Body of pancreas (tissue), 4 donors: Measurements from ENCODE around the gene PTPRQ. TPM values are rescaled to one million over a fixed set of nuclear protein-coding genes. Genes with fewer than 3 reads are reported as not detected.

ENCODE experiments used
- ATAC-seq: fragments of 150-250 bp; one replicate; pipeline ENCODE4 v1.9.1; 2016
- DNase-seq, 4 donors: peaks; one replicate each; pipeline ENCODE4 v3.0.0-alpha.2; 2019
- H3K27ac ChIP-seq, 4 donors: fragments of 200-600 bp; sonication (generic); 1 replicate in 3 of 4; 2 replicates in 1 of 4; pipeline versions ENCODE4 v1.5.1 to v1.6.1; 2016 to 2019; ENCODE audit warnings: mild to moderate bottlenecking in 1 of 4, mixed read lengths in 1 of 4, moderate library complexity in 1 of 4
- H3K27me3 ChIP-seq, 2 donors: fragments of 200-600 bp; sonication (generic); one replicate each; pipeline ENCODE4 v1.6.0; 2016; ENCODE audit warnings: mild to moderate bottlenecking in 1 of 2
- H3K36me3 ChIP-seq, 2 donors: fragments of 200-600 bp; sonication (generic); replicated peaks in 1 of 2; 2 replicates each; pipeline ENCODE4 v1.5.1; 2016; ENCODE audit warnings: low read depth in 2 of 2; ENCODE audit not compliant: insufficient read depth in 1 of 2
- H3K4me1 ChIP-seq: fragments of 200-600 bp; sonication (generic); one replicate; pipeline ENCODE4 v1.6.0; 2016
- H3K4me3 ChIP-seq, 2 donors: fragments of 200-600 bp; sonication (generic); 1 replicate in 1 of 2; 2 replicates in 1 of 2; pipeline ENCODE4 v1.5.1; 2016 to 2019
- H3K9me3 ChIP-seq, 3 donors: fragments of 200-600 bp; sonication (generic); 1 replicate in 2 of 3; 2 replicates in 1 of 3; pipeline ENCODE4 v1.5.1; 2016
- CTCF ChIP-seq, 7 experiments: fragments of 450-650 bp in 4 of 7; fragments of 200-600 bp in 3 of 7; sonication (generic) in 3 of 7; IDR thresholded peaks; one replicate each; pipeline ENCODE4 v1.5.1; 2016 to 2019; ENCODE audit warnings: antibody characterized with exemption in 7 of 7
- POLR2A ChIP-seq, 3 donors: fragments of 450-650 bp; IDR thresholded peaks; one replicate each; pipeline ENCODE4 v1.6.1; 2016; ENCODE audit warnings: antibody characterized with exemption in 3 of 3, mild to moderate bottlenecking in 2 of 3
- WGBS, 2 donors: methylation state at CpG; one replicate each; pipeline ENCODE4 v1.1.5; 2017; 5-methylcytosine and 5-hydroxymethylcytosine counted together
- intact Hi-C: fragments of 100-400 bp; cut with DNase I; formaldehyde crosslinking; loops from one replicate; pipeline ENCODE4 v1.15.1; 2023
- total RNA-seq, 2 donors: library from RNA; depleted of rRNA; stranded (reverse); fragments of >200 nt; gene quantifications; one replicate each; pipeline ENCODE4 v1.1.0, GENCODE V29; 2016

PTPRQ gene
- total RNA-seq, 2 donors from 2014 or later = 0.52 to 0.66 TPM

- Histone ChIP-seq H3K27ac (no peak overlapping the region), H3K27me3 (peaks cover 0 to 5% of the 10 kb centered on the region in 2 donors), H3K9me3 (no peaks in the 10 kb centered on the region), H3K4me1 (peaks cover 11% of the 10 kb centered on the region), H3K4me3 (no peak overlapping the region), H3K36me3 (no peaks in the 10 kb centered on the region)
- 13 to 30% methylated on average over 10 of the region's 10 CpGs for WGBS, 2 donors
- DNase-seq (no peak), ATAC-seq (no peak)
- TF ChIP-seq POLR2A (IDR thresholded peaks at IDR 0.05) = no peak
- no peak for TF ChIP-seq CTCF (IDR thresholded peaks at IDR 0.05)
- intact Hi-C loops = no loop called here
These were observed 271.7 kb downstream of the PTPRQ start for GRCh38 chr12:80715713-80716249.

DNA sequence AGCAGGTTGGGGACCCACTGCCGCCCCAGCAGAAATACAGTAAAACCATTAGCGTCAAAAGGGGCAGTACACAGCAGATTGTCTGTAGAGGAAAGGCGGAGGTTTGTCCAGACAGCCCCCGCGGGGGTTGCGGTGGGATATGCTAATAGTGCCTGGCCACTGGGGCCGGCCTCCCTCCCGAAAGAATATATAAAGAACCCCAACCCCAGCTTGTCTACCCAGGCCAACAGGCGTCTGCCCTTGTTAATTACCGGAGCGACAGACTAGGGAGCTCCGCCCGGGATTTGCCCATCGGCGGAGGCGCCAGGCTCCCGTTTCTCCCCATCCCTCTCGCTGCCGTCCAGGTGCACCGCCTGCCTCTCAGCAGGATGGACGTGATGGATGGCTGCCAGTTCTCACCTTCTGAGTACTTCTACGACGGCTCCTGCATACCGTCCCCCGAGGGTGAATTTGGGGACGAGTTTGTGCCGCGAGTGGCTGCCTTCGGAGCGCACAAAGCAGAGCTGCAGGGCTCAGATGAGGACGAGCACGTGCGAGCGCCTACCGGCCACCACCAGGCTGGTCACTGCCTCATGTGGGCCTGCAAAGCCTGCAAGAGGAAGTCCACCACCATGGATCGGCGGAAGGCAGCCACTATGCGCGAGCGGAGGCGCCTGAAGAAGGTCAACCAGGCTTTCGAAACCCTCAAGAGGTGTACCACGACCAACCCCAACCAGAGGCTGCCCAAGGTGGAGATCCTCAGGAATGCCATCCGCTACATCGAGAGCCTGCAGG, 272.8 kb downstream of the PTPRQ start, which contains the start of gene MYF5:
Gene MYF5 (plus strand): TSS at position 217 of the 774 bp plus-strand sequence. CDS start 152 bp downstream, at position 369.
- ATAC-seq (no peak), DNase-seq (no peak)
- peaks cover 0 to 5% of the 10 kb centered on the region in 2 donors for H3K27me3 ChIP-seq
- WGBS, 2 donors = 19 to 23% methylated on average over 22 to 45 of the region's 45 CpGs
- H3K4me1 ChIP-seq = peaks cover 12% of the 10 kb centered on the region
- TF ChIP-seq CTCF (IDR thresholded peaks at IDR 0.05) (no peak), POLR2A (IDR thresholded peaks at IDR 0.05) (no peak)
- no peaks in the 10 kb centered on the region for H3K36me3 ChIP-seq
- H3K27ac ChIP-seq = no peak within 1 kb of the TSS
- H3K4me3 ChIP-seq = no peak within 1 kb of the TSS
- intact Hi-C loops = no loop called here
- H3K9me3 ChIP-seq = no peaks in the 10 kb centered on the region

- H3K36me3 ChIP-seq = no peaks in the 10 kb centered on the region
- H3K27me3 ChIP-seq = peaks cover 0 to 5% of the 10 kb centered on the region in 2 donors
- H3K4me1 ChIP-seq = peaks cover 21% of the 10 kb centered on the region
- no peak overlapping the region for H3K27ac ChIP-seq
- intact Hi-C loops = no loop called here
- H3K4me3 ChIP-seq = no peak overlapping the region
- ATAC-seq (no peak), DNase-seq (no peak)
- H3K9me3 ChIP-seq = no peaks in the 10 kb centered on the region
- WGBS, 2 donors = 61 to 68% methylated on average over 4 of the region's 4 CpGs
- TF ChIP-seq CTCF (IDR thresholded peaks at IDR 0.05) (no peak), POLR2A (IDR thresholded peaks at IDR 0.05) (no peak)
These were observed 273.8 kb downstream of the PTPRQ start for GRCh38 chr12:80717856-80718255.

DNA sequence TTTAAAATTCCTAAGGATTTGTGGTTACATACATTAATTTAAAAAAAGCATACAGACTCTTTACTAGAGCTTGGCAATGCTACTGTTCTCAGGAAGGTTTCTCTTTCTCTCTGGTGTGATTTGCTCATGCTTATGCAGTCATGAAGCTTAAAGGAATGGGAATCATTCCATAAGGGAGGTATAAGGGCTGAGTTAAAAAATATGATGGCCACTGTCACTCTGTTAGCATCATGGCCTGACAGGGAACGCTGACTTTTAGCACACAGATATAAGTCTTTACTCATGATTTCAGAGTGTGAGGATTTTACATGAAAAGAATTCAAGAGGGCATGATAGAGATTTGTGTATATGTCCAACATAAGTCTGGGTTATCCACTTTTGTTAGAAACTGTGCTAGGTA, 276.5 kb downstream of the PTPRQ start:
- no peaks in the 10 kb centered on the region for H3K36me3 ChIP-seq
- peaks cover 0 to 5% of the 10 kb centered on the region in 2 donors for H3K27me3 ChIP-seq
- intact Hi-C loops = no loop called here
- no peak overlapping the region for H3K4me3 ChIP-seq
- H3K9me3 ChIP-seq = no peaks in the 10 kb centered on the region
- peaks cover 10% of the 10 kb centered on the region for H3K4me1 ChIP-seq
- no peak for TF ChIP-seq POLR2A (IDR thresholded peaks at IDR 0.05)
- no peak for TF ChIP-seq CTCF (IDR thresholded peaks at IDR 0.05)
- ATAC-seq (no peak), DNase-seq (no peak)
- no peak overlapping the region for H3K27ac ChIP-seq
- WGBS, 2 donors = 80 to 83% methylated on average over 1 of the region's 1 CpG
